Right lobe of liver (tissue), 6 donors: ENCODE data around the gene RB1. TPM values are rescaled to one million over a fixed set of nuclear protein-coding genes. Genes with fewer than 3 reads are reported as not detected.

Source experiments
- ATAC-seq, 4 donors: fragments of 200-7000 bp; cut with Tn5 transposase; one replicate each; pipeline ENCODE4 v1.9.1; 2020; ENCODE audit warnings: mild to moderate bottlenecking in 4 of 4, moderate library complexity in 4 of 4
- DNase-seq, 3 donors: peaks; one replicate each; pipeline ENCODE4 v3.0.0-alpha.2; 2020
- H3K27ac ChIP-seq, 3 donors: fragments of 200-600 bp; one replicate each; pipeline ENCODE4 v1.8.0; 2022
- H3K27me3 ChIP-seq, 2 donors: fragments of 200-600 bp; one replicate each; pipeline ENCODE4 v1.8.0; 2022
- H3K36me3 ChIP-seq, 4 donors: fragments of 200-600 bp; sonication (generic) in 1 of 4; one replicate each; pipeline versions ENCODE4 v1.5.1 to v1.8.0; 2017 to 2022; ENCODE audit warnings: control low read depth in 1 of 4
- H3K4me1 ChIP-seq, 4 donors: fragments of 200-600 bp; sonication (generic) in 1 of 4; one replicate each; pipeline versions ENCODE4 v1.5.1 to v1.8.0; 2017 to 2022; ENCODE audit warnings: control low read depth in 1 of 4
- H3K4me3 ChIP-seq, 3 donors: fragments of 200-600 bp; one replicate each; pipeline ENCODE4 v1.8.0; 2022
- H3K9me3 ChIP-seq, 4 donors: fragments of 200-600 bp; sonication (generic) in 1 of 4; one replicate each; pipeline versions ENCODE4 v1.5.1 to v1.8.0; 2017 to 2022; ENCODE audit warnings: control low read depth in 1 of 4
- POLR2A ChIP-seq: fragments of 450-650 bp; IDR thresholded peaks from one replicate; pipeline ENCODE4 v1.6.1; 2017; ENCODE audit warnings: antibody characterized with exemption, mild to moderate bottlenecking
- WGBS: methylation state at CpG from one replicate; pipeline ENCODE4 v1.1.6; 2018; ENCODE audit warnings: low coverage, low lambda C conversion rate; ENCODE audit not compliant: insufficient coverage; ENCODE audit errors: missing lambda C conversion rate; 5-methylcytosine and 5-hydroxymethylcytosine counted together
- intact Hi-C, 2 donors: fragments of 100-400 bp; cut with DNase I; formaldehyde crosslinking; loops; one replicate each; pipeline versions ENCODE4 v1.11.2 to v1.14.1; 2022
- total RNA-seq, 6 experiments: library from RNA; depleted of rRNA in 2 of 6; stranded (reverse); fragments of >200 nt in 2 of 6; fragmentation: NEBNext Ultra II Directional in 3 of 6; extraction: Animal tissue kit (Norgen Biotek cat#: 25700) in 3 of 6; gene quantifications; one replicate each; pipeline versions ENCODE4 v1.1.0 to v1.2.4, GENCODE V29; 2016 to 2023
- TF ChIP-seq, protein P1 (sequence below), 4 donors: fragments of 200-600 bp in 3 of 4; fragments of 450-650 bp in 1 of 4; IDR thresholded peaks; one replicate each; pipeline versions ENCODE4 v1.5.1 to v1.8.0; 2016 to 2022; ENCODE audit warnings: antibody characterized with exemption in 4 of 4, mild to moderate bottlenecking in 2 of 4
- donor health status: DM: no; HTN: yes; CAD: no.
- donor health status: DM: no; HTN: no; CAD: no.
- donor health status: DM: no; HTN: no; CAD: no.
- donor health status: DM: no; HTN: yes; CAD: no.
- donor health status: DM: no; HTN: yes; CAD: no.

The RB1 gene
- total RNA-seq, 6 experiments from 2014 or later: 6.2 to 19.4 (median 12.3) TPM

- ATAC-seq (no peak), DNase-seq (no peak)
- intact Hi-C loops: no loop called here
- Histone ChIP-seq H3K36me3 (no peaks in the 10 kb centered on the region), H3K4me1 (peaks cover 0 to 8% (median 2%) of the 10 kb centered on the region in 4 donors), H3K27ac (no peak overlapping the region), H3K27me3 (no peaks in the 10 kb centered on the region), H3K4me3 (no peak overlapping the region), H3K9me3 (no peaks in the 10 kb centered on the region)
- TF ChIP-seq, protein P1, sequence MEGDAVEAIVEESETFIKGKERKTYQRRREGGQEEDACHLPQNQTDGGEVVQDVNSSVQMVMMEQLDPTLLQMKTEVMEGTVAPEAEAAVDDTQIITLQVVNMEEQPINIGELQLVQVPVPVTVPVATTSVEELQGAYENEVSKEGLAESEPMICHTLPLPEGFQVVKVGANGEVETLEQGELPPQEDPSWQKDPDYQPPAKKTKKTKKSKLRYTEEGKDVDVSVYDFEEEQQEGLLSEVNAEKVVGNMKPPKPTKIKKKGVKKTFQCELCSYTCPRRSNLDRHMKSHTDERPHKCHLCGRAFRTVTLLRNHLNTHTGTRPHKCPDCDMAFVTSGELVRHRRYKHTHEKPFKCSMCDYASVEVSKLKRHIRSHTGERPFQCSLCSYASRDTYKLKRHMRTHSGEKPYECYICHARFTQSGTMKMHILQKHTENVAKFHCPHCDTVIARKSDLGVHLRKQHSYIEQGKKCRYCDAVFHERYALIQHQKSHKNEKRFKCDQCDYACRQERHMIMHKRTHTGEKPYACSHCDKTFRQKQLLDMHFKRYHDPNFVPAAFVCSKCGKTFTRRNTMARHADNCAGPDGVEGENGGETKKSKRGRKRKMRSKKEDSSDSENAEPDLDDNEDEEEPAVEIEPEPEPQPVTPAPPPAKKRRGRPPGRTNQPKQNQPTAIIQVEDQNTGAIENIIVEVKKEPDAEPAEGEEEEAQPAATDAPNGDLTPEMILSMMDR (IDR thresholded peaks at IDR 0.05): no peak
- TF ChIP-seq POLR2A: no peak
- WGBS: 84% methylated on average over 8 of the region's 10 CpGs
Observed at GRCh38 chr13:48511621-48512230, 208.2 kb downstream of the RB1 start.

DNA sequence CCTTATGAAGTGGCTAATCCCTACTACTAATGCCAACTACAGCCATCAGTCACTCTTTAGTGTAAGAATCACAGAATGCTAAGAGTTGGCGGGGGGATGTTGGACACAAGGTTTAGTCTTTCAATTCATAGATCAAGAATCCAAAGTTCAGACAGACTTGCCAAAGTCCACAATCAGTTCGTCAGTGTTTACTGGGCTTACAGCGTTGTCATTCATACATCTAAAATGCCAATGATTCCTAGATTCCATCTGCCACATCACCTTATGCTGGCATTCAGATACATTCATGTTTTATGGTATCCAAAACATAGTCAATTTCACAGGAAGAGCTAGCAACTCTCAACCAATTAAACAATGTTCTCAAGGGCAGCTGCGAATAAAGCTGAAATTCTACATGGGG is 211.2 kb downstream of the RB1 start:
- H3K4me1 ChIP-seq: peaks cover 0 to 8% (median 2%) of the 10 kb centered on the region in 4 donors
- no peak overlapping the region for H3K4me3 ChIP-seq
- no peaks in the 10 kb centered on the region for H3K27me3 ChIP-seq
- WGBS: 36% methylated on average over 3 of the region's 4 CpGs
- peak; percentile 55 to 85 (median 74) for ATAC-seq
- no peak for DNase-seq
- H3K9me3 ChIP-seq: no peaks in the 10 kb centered on the region
- no peaks in the 10 kb centered on the region for H3K36me3 ChIP-seq
- H3K27ac ChIP-seq: no peak overlapping the region
- intact Hi-C loops: no loop called here
- TF ChIP-seq, protein P1 (IDR thresholded peaks at IDR 0.05): no peak
- TF ChIP-seq POLR2A: no peak

- WGBS: 96% methylated on average over 3 of the region's 6 CpGs
- no peaks in the 10 kb centered on the region for H3K27me3 ChIP-seq
- no peak for ATAC-seq
Observed at GRCh38 chr13:48515732-48516131, 212.2 kb downstream of the RB1 start.

GRCh38 chr13:48518083-48518482 is 214.5 kb downstream of the RB1 start:
- 100% methylated on average over 1 of the region's 1 CpG for WGBS
- no peak overlapping the region for H3K4me3 ChIP-seq
- no peak overlapping the region for H3K27ac ChIP-seq
- TF ChIP-seq, protein P1 (IDR thresholded peaks at IDR 0.05): no peak
- no peak for TF ChIP-seq POLR2A
- H3K9me3 ChIP-seq: no peaks in the 10 kb centered on the region
- no peak for ATAC-seq
- intact Hi-C loops: no loop called here
- peaks cover 0 to 8% (median 2%) of the 10 kb centered on the region in 4 donors for H3K4me1 ChIP-seq
- H3K36me3 ChIP-seq: no peaks in the 10 kb centered on the region
- H3K27me3 ChIP-seq: no peaks in the 10 kb centered on the region
- DNase-seq: no peak

More at GRCh38 chr13:48515732-48516131, 212.2 kb downstream of the RB1 start:
- no peak for TF ChIP-seq POLR2A
- TF ChIP-seq, protein P1 (IDR thresholded peaks at IDR 0.05): no peak
- no peak overlapping the region for H3K27ac ChIP-seq
- no peaks in the 10 kb centered on the region for H3K9me3 ChIP-seq
- intact Hi-C loops: no loop called here
- no peak overlapping the region for H3K4me3 ChIP-seq
- peaks cover 0 to 8% (median 2%) of the 10 kb centered on the region in 4 donors for H3K4me1 ChIP-seq
- DNase-seq: no peak
- no peaks in the 10 kb centered on the region for H3K36me3 ChIP-seq
